Measurements from ENCODE around the gene CILP2.

CILP2 gene

GRCh38 chr19:19575411-19575810 lies 37.3 kb downstream of the CILP2 start:
- CTCF ChIA-PET = interaction anchor here (0.7 kb wide), 1 partner anchor 529 kb away, joined by 3 read pairs; no protein-coding TSS in a partner anchor
- Histone ChIP-seq H3K36me3 (ENCODE audit: control insufficient read depth in 2 of 2, insufficient read depth in 1 of 2, low read length in 2 of 2) (peaks cover 0 to 2% of the 10 kb centered on the region in 2 experiments; a peak in 1 of 3 replicates), H3K9me3 (ENCODE audit: control insufficient read depth, insufficient read depth, low read depth, low read length) (no peaks in the 10 kb centered on the region), H3K4me1 (ENCODE audit: control insufficient read depth, insufficient read depth, low read length) (no peaks in the 10 kb centered on the region), H3K4me3 (ENCODE audit: low read depth, low read length) (no peak overlapping the region), H3K27ac (ENCODE audit: extremely low read depth, low read depth, low read length) (no peak overlapping the region)
- no peak for TF ChIP-seq KLF9 (tag by site-specific recombination; IDR thresholded peaks at IDR 0.05; ENCODE audit: low read depth)
- no peak for TF ChIP-seq ZNF274 (IDR thresholded peaks at IDR 0.05; ENCODE audit: low read length)
- no peak for TF ChIP-seq ZNF274 (tag by site-specific recombination; IDR thresholded peaks at IDR 0.05; ENCODE audit: borderline replicate concordance)
- TF ChIP-seq, protein P1, sequence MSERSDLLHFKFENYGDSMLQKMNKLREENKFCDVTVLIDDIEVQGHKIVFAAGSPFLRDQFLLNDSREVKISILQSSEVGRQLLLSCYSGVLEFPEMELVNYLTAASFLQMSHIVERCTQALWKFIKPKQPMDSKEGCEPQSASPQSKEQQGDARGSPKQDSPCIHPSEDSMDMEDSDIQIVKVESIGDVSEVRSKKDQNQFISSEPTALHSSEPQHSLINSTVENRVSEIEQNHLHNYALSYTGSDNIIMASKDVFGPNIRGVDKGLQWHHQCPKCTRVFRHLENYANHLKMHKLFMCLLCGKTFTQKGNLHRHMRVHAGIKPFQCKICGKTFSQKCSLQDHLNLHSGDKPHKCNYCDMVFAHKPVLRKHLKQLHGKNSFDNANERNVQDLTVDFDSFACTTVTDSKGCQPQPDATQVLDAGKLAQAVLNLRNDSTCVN (tag by site-specific recombination; optimal IDR thresholded peaks at IDR 0.05) = no peak
- TF ChIP-seq PRDM1 (tag by site-specific recombination; IDR thresholded peaks at IDR 0.05) = no peak
- TF ChIP-seq HOXA7 (CRISPR knock-in tag; IDR thresholded peaks at IDR 0.05; ENCODE audit: borderline replicate concordance) = no peak
- no peak for TF ChIP-seq ZNF223 (tag by site-specific recombination; IDR thresholded peaks at IDR 0.05)
- TF ChIP-seq ZNF140 (tag by site-specific recombination; IDR thresholded peaks at IDR 0.05) = no peak
- TF ChIP-seq SCRT2 (tag by site-specific recombination; IDR thresholded peaks at IDR 0.05) = no peak
- TF ChIP-seq REPIN1 (tag by site-specific recombination; IDR thresholded peaks at IDR 0.05; ENCODE audit: low read depth) = no peak
- no peak for TF ChIP-seq ZNF571 (tag by site-specific recombination; IDR thresholded peaks at IDR 0.05)
- TF ChIP-seq ZNF416 (tag by site-specific recombination; IDR thresholded peaks at IDR 0.05) = no peak
- no peak for TF ChIP-seq ZNF660 (tag by site-specific recombination; IDR thresholded peaks at IDR 0.05)
- TF ChIP-seq ZNF202 (tag by site-specific recombination; IDR thresholded peaks at IDR 0.05; ENCODE audit: borderline replicate concordance) = no peak
- TF ChIP-seq, protein P2, sequence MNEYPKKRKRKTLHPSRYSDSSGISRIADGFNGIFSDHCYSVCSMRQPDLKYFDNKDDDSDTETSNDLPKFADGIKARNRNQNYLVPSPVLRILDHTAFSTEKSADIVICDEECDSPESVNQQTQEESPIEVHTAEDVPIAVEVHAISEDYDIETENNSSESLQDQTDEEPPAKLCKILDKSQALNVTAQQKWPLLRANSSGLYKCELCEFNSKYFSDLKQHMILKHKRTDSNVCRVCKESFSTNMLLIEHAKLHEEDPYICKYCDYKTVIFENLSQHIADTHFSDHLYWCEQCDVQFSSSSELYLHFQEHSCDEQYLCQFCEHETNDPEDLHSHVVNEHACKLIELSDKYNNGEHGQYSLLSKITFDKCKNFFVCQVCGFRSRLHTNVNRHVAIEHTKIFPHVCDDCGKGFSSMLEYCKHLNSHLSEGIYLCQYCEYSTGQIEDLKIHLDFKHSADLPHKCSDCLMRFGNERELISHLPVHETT (tag by site-specific recombination; IDR thresholded peaks at IDR 0.05) = no peak
- TF ChIP-seq ZSCAN18 (tag by site-specific recombination; IDR thresholded peaks at IDR 0.05) = no peak
- no peak for TF ChIP-seq ZNF146 (tag by site-specific recombination; IDR thresholded peaks at IDR 0.05)
- TF ChIP-seq ZNF132 (tag by site-specific recombination; IDR thresholded peaks at IDR 0.05; ENCODE audit: borderline replicate concordance) = no peak
- TF ChIP-seq ZNF239 (tag by site-specific recombination; IDR thresholded peaks at IDR 0.05) = no peak
- POLR2A ChIA-PET = no interaction called here

GRCh38 chr19:19578252-19578651 lies 40.2 kb downstream of the CILP2 start:
- no peaks in the 10 kb centered on the region for H3K9me3 ChIP-seq (ENCODE audit: control insufficient read depth, insufficient read depth, low read depth, low read length)
- no peak overlapping the region for H3K4me3 ChIP-seq (ENCODE audit: low read depth, low read length)
- no peak overlapping the region for H3K27ac ChIP-seq (ENCODE audit: extremely low read depth, low read depth, low read length)
- ChIA-PET POLR2A (no interaction called here), CTCF (interaction anchor here (1.1 to 1.5 kb wide), 2 partner anchors 25 to 47 kb away, joined by 3 to 4 read pairs; no protein-coding TSS in a partner anchor)
- no peaks in the 10 kb centered on the region for H3K36me3 ChIP-seq (ENCODE audit: control insufficient read depth in 2 of 2, insufficient read depth in 1 of 2, low read length in 2 of 2)
- no peak for TF ChIP-seq ZSCAN30 (tag by site-specific recombination; IDR thresholded peaks at IDR 0.05)
- TF ChIP-seq ZNF214 (tag by site-specific recombination; IDR thresholded peaks at IDR 0.05; ENCODE audit: borderline replicate concordance) = no peak
- no peak for TF ChIP-seq ZNF19 (tag by site-specific recombination; IDR thresholded peaks at IDR 0.05; ENCODE audit: low read depth)
- no peak for TF ChIP-seq ZNF138 (tag by site-specific recombination; IDR thresholded peaks at IDR 0.05; ENCODE audit: borderline replicate concordance)
- TF ChIP-seq ZNF670 (tag by site-specific recombination; IDR thresholded peaks at IDR 0.05; ENCODE audit: low read depth) = no peak
- no peaks in the 10 kb centered on the region for H3K4me1 ChIP-seq (ENCODE audit: control insufficient read depth, insufficient read depth, low read length)
